GM23338 (cell line): ENCODE data around the gene PCGF6. TPM values are rescaled to one million over a fixed set of nuclear protein-coding genes. Genes with fewer than 3 reads are reported as not detected.

ENCODE experiments used
- ATAC-seq: fragments of 200-7000 bp; cut with Tn5 transposase; 3 replicates; pipeline ENCODE4 v1.9.1; 2020
- DNase-seq: peaks from one replicate; pipeline ENCODE4 v3.0.0-alpha.2; 2015; ENCODE audit warnings: low spot score
- H2AFZ ChIP-seq: fragments of 200-600 bp; sonication (generic); 2 replicates; pipeline ENCODE4 v1.8.0; 2016; ENCODE audit warnings: antibody characterized with exemption, mild to moderate bottlenecking, moderate library complexity
- H3F3A ChIP-seq: fragments of 200-600 bp; sonication (generic); replicated peaks from 2 replicates; pipeline ENCODE4 v1.8.0; 2017; ENCODE audit warnings: antibody characterized with exemption, mixed run types, low read depth
- H3K27ac ChIP-seq: fragments of 200-600 bp; sonication (generic); 2 replicates; pipeline ENCODE4 v1.6.1; 2016; ENCODE audit warnings: low read depth
- H3K27me3 ChIP-seq: fragments of 200-600 bp; sonication (generic); 2 replicates; pipeline ENCODE4 v1.8.0; 2016; ENCODE audit warnings: mild to moderate bottlenecking, mixed run types, moderate library complexity; ENCODE audit not compliant: insufficient read depth
- H3K36me3 ChIP-seq: fragments of 200-600 bp; sonication (generic); 2 replicates; pipeline ENCODE4 v1.8.0; 2016; ENCODE audit warnings: mild to moderate bottlenecking; ENCODE audit not compliant: insufficient read depth
- H3K4me1 ChIP-seq: fragments of 200-600 bp; sonication (generic); 2 replicates; pipeline ENCODE4 v1.8.0; 2016; ENCODE audit warnings: mild to moderate bottlenecking, moderate library complexity; ENCODE audit not compliant: insufficient read depth
- H3K4me2 ChIP-seq: fragments of 200-600 bp; sonication (generic); 2 replicates; pipeline ENCODE4 v1.7.1; 2017; ENCODE audit warnings: mixed run types
- H3K4me3 ChIP-seq: fragments of 200-600 bp; sonication (generic); 2 replicates; pipeline ENCODE4 v1.6.1; 2016; ENCODE audit warnings: mixed run types
- H3K79me2 ChIP-seq: fragments of 200-600 bp; sonication (generic); replicated peaks from 2 replicates; pipeline ENCODE4 v1.8.0; 2017; ENCODE audit warnings: mild to moderate bottlenecking; ENCODE audit not compliant: insufficient read depth
- H3K9me2 ChIP-seq: fragments of 200-600 bp; sonication (generic); 2 replicates; pipeline ENCODE4 v1.8.0; 2017; ENCODE audit not compliant: insufficient read depth
- H4K20me1 ChIP-seq: fragments of 200-600 bp; sonication (generic); replicated peaks from 2 replicates; pipeline ENCODE4 v1.8.0; 2017; ENCODE audit warnings: mild to moderate bottlenecking; ENCODE audit not compliant: insufficient read depth
- H3K27ac Mint-ChIP-seq: 2 replicates; pipeline ENCODE4 v1.8.0; 2020; ENCODE audit warnings: inconsistent platforms, mild to moderate bottlenecking, moderate library complexity, mixed read lengths
- H3K27me3 Mint-ChIP-seq: 3 replicates; pipeline ENCODE4 v1.8.0; 2022; ENCODE audit warnings: low read depth, mild to moderate bottlenecking, moderate library complexity, mixed read lengths, inconsistent platforms; ENCODE audit not compliant: insufficient read depth, poor library complexity
- H3K36me3 Mint-ChIP-seq: 3 replicates; pipeline ENCODE4 v1.8.0; 2021; ENCODE audit warnings: low read depth, mild to moderate bottlenecking, inconsistent platforms, moderate library complexity, mixed read lengths
- H3K4me1 Mint-ChIP-seq: 3 replicates; pipeline ENCODE4 v1.8.0; 2020; ENCODE audit warnings: mild to moderate bottlenecking, inconsistent platforms, mixed read lengths
- H3K4me3 Mint-ChIP-seq: 3 replicates; pipeline ENCODE4 v1.8.0; 2021; ENCODE audit warnings: moderate library complexity, mild to moderate bottlenecking, inconsistent platforms, mixed read lengths
- H3K9me3 Mint-ChIP-seq: 3 replicates; pipeline ENCODE4 v1.8.0; 2020; ENCODE audit warnings: moderate library complexity, mild to moderate bottlenecking, inconsistent platforms, mixed read lengths
- CREB1 ChIP-seq: fragments of 250-450 bp; sonication (Bioruptor Pico); IDR thresholded peaks from 2 replicates; pipeline ENCODE4 v1.5.0; 2020; ENCODE audit warnings: low read depth, mild to moderate bottlenecking, moderate library complexity
- EZH2 ChIP-seq: fragments of 200-600 bp; sonication (generic); IDR thresholded peaks from one replicate; pipeline ENCODE4 v1.8.0; 2017; ENCODE audit warnings: antibody characterized with exemption, mild to moderate bottlenecking, low read depth; ENCODE audit not compliant: unreplicated experiment
- JUNB ChIP-seq: IDR thresholded peaks from one replicate; pipeline ENCODE4 v1.6.1; 2016; ENCODE audit warnings: antibody characterized with exemption; ENCODE audit not compliant: unreplicated experiment
- NANOG ChIP-seq: IDR thresholded peaks from 2 replicates; pipeline ENCODE4 v1.6.1; 2016; ENCODE audit warnings: antibody characterized with exemption, borderline replicate concordance
- STAT1 ChIP-seq: IDR thresholded peaks from one replicate; pipeline ENCODE4 v1.6.1; 2016; ENCODE audit warnings: antibody characterized with exemption; ENCODE audit not compliant: unreplicated experiment
- ZNF114 ChIP-seq: fragments of 250-450 bp; sonication (Bioruptor Pico); IDR thresholded peaks from 2 replicates; pipeline ENCODE4 v1.5.0; 2020; ENCODE audit warnings: mild to moderate bottlenecking, moderate library complexity
- polyA plus RNA-seq: library from polyadenylated mRNA; unstranded; fragments of >200 nt; fragmentation: Nextera tagmentation; extraction: Ambion mirVana; gene quantifications from 2 replicates; pipeline ENCODE4 v1.2.1, GENCODE V29; 2016
- total RNA-seq: library from RNA; depleted of rRNA; stranded (reverse); fragments of >200 nt; shearing (Covaris generic); gene quantifications from 2 replicates; pipeline ENCODE4 v1.2.3, GENCODE V29; 2014
- TF ChIP-seq, protein P1 (sequence below): fragments of 250-450 bp; sonication (Bioruptor Pico); IDR thresholded peaks from 2 replicates; pipeline ENCODE4 v1.5.0; 2020; ENCODE audit warnings: mild to moderate bottlenecking, moderate library complexity
- TF ChIP-seq, protein P2 (sequence below), 2 experiments: fragments of 200-600 bp in 1 of 2; sonication (generic) in 1 of 2; conservative IDR thresholded peaks; 2 replicates each; pipeline versions ENCODE4 v1.5.1 to v1.6.1; 2016 to 2017; ENCODE audit warnings: antibody characterized with exemption in 2 of 2, low read depth in 2 of 2, mild to moderate bottlenecking in 2 of 2, moderate library complexity in 1 of 2
- TF ChIP-seq, protein P3 (sequence below): IDR thresholded peaks from one replicate; pipeline ENCODE4 v1.6.1; 2018; ENCODE audit warnings: antibody characterized with exemption; ENCODE audit not compliant: unreplicated experiment

Gene PCGF6
- total and polyA plus RNA-seq, 2 experiments from 2014 or later: 14.0 to 22.3 TPM

DNA sequence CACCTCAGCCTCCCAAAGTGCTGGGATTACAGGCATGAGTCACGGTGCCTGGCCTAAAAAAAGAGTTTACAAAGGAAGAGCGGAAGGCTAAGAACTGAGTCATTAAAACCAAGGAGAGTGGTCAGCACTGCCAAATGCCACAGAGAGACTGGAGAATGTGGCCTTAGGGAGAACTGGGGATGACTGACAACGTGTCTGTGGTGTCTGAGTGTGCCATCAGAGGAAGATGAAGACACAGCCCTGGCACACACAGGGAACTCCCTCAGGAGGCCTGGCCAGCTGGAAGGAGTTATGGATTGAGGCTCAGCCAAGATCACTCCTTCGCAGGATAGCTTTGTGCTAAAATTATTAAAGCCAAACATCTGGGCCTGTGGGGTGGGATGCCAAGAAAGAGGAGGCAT lies 77.9 kb downstream of the PCGF6 start:
- DNase-seq (no peak), ATAC-seq (no peak)
- Mint-ChIP-seq H3K9me3 (no peaks in the 10 kb centered on the region), H3K4me1 (peaks cover 4% of the 10 kb centered on the region; the same call in 2 of the 3 replicates), H3K4me3 (no peak overlapping the region), H3K36me3 (no peaks in the 10 kb centered on the region), H3K27ac (no peak overlapping the region), H3K27me3 (peaks cover 31% of the 10 kb centered on the region)
- H3K4me1 ChIP-seq: peaks cover 6% of the 10 kb centered on the region
- H3K4me3 ChIP-seq: no peak overlapping the region
- peaks cover 9% of the 10 kb centered on the region; the same call in 1 of the 2 replicates for H3F3A ChIP-seq
- peaks cover 1% of the 10 kb centered on the region; the same call in 1 of the 2 replicates for H4K20me1 ChIP-seq
- H3K79me2 ChIP-seq: no peaks in the 10 kb centered on the region
- no peak overlapping the region for H3K4me2 ChIP-seq
- H3K9me2 ChIP-seq: no peaks in the 10 kb centered on the region
- H3K27ac ChIP-seq: no peak overlapping the region
- TF ChIP-seq, protein P1, sequence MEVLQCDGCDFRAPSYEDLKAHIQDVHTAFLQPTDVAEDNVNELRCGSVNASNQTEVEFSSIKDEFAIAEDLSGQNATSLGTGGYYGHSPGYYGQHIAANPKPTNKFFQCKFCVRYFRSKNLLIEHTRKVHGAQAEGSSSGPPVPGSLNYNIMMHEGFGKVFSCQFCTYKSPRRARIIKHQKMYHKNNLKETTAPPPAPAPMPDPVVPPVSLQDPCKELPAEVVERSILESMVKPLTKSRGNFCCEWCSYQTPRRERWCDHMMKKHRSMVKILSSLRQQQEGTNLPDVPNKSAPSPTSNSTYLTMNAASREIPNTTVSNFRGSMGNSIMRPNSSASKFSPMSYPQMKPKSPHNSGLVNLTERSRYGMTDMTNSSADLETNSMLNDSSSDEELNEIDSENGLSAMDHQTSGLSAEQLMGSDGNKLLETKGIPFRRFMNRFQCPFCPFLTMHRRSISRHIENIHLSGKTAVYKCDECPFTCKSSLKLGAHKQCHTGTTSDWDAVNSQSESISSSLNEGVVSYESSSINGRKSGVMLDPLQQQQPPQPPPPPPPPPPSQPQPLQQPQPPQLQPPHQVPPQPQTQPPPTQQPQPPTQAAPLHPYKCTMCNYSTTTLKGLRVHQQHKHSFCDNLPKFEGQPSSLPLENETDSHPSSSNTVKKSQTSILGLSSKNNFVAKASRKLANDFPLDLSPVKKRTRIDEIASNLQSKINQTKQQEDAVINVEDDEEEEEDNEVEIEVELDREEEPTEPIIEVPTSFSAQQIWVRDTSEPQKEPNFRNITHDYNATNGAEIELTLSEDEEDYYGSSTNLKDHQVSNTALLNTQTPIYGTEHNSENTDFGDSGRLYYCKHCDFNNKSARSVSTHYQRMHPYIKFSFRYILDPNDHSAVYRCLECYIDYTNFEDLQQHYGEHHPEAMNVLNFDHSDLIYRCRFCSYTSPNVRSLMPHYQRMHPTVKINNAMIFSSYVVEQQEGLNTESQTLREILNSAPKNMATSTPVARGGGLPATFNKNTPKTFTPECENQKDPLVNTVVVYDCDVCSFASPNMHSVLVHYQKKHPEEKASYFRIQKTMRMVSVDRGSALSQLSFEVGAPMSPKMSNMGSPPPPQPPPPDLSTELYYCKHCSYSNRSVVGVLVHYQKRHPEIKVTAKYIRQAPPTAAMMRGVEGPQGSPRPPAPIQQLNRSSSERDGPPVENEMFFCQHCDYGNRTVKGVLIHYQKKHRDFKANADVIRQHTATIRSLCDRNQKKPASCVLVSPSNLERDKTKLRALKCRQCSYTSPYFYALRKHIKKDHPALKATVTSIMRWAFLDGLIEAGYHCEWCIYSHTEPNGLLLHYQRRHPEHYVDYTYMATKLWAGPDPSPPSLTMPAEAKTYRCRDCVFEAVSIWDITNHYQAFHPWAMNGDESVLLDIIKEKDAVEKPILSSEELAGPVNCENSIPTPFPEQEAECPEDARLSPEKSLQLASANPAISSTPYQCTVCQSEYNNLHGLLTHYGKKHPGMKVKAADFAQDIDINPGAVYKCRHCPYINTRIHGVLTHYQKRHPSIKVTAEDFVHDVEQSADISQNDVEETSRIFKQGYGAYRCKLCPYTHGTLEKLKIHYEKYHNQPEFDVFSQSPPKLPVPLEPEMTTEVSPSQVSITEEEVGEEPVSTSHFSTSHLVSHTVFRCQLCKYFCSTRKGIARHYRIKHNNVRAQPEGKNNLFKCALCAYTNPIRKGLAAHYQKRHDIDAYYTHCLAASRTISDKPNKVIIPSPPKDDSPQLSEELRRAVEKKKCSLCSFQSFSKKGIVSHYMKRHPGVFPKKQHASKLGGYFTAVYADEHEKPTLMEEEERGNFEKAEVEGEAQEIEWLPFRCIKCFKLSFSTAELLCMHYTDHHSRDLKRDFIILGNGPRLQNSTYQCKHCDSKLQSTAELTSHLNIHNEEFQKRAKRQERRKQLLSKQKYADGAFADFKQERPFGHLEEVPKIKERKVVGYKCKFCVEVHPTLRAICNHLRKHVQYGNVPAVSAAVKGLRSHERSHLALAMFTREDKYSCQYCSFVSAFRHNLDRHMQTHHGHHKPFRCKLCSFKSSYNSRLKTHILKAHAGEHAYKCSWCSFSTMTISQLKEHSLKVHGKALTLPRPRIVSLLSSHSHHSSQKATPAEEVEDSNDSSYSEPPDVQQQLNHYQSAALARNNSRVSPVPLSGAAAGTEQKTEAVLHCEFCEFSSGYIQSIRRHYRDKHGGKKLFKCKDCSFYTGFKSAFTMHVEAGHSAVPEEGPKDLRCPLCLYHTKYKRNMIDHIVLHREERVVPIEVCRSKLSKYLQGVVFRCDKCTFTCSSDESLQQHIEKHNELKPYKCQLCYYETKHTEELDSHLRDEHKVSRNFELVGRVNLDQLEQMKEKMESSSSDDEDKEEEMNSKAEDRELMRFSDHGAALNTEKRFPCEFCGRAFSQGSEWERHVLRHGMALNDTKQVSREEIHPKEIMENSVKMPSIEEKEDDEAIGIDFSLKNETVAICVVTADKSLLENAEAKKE (CRISPR knock-in tag): no peak
- TF ChIP-seq NANOG (no peak), JUNB (no peak)
- peaks cover 32% of the 10 kb centered on the region for H3K27me3 ChIP-seq
- H3K36me3 ChIP-seq: no peaks in the 10 kb centered on the region
- H2AFZ ChIP-seq: no peak overlapping the region

DNA sequence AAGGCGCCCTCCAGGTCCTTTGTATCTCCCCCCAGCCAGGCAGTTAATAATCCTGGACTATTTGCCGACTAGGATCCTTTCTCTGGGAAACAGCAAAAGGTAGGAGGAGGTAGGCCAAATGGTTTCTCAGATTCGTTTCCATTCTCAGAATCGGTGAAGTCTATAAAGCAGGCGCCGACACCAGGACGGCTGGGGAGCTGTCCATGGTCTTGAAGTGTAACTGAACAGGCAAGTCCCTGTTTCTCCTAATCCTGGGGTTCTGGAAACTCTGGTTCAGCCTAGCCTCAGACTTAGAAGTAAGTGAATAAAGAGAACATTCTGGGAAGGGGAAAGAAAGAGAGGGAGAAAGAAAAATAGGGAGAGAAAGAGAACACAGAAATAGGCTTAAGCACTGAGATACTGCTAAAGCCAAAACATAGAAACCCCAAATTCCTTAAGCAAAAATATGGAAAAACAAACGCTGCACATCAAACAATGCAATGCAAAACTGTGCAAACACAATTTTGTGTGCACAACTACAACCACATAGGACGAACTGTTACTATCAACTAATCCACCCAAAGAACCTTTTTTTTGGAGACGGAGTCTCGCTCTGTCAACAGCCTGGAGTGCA lies 85.1 kb downstream of the PCGF6 start:
- Histone ChIP-seq H3K36me3 (no peaks in the 10 kb centered on the region), H3K4me3 (no peak overlapping the region), H4K20me1 (no peaks in the 10 kb centered on the region), H3K4me1 (no peaks in the 10 kb centered on the region), H3K9me2 (no peaks in the 10 kb centered on the region), H3K4me2 (no peak overlapping the region), H3K79me2 (no peaks in the 10 kb centered on the region), H3K27me3 (no peaks in the 10 kb centered on the region), H3F3A (no peaks in the 10 kb centered on the region), H2AFZ (no peak overlapping the region), H3K27ac (no peak overlapping the region)
- H3K4me3 Mint-ChIP-seq: no peak overlapping the region
- TF ChIP-seq ZNF114 (no peak), JUNB (no peak), EZH2 (no peak), CREB1 (CRISPR knock-in tag) (no peak), STAT1 (no peak)
- TF ChIP-seq, protein P2, sequence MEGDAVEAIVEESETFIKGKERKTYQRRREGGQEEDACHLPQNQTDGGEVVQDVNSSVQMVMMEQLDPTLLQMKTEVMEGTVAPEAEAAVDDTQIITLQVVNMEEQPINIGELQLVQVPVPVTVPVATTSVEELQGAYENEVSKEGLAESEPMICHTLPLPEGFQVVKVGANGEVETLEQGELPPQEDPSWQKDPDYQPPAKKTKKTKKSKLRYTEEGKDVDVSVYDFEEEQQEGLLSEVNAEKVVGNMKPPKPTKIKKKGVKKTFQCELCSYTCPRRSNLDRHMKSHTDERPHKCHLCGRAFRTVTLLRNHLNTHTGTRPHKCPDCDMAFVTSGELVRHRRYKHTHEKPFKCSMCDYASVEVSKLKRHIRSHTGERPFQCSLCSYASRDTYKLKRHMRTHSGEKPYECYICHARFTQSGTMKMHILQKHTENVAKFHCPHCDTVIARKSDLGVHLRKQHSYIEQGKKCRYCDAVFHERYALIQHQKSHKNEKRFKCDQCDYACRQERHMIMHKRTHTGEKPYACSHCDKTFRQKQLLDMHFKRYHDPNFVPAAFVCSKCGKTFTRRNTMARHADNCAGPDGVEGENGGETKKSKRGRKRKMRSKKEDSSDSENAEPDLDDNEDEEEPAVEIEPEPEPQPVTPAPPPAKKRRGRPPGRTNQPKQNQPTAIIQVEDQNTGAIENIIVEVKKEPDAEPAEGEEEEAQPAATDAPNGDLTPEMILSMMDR (conservative IDR thresholded peaks at IDR 0.05; ENCODE audit: low read depth in 2 of 2): no peak
- TF ChIP-seq, protein P3, sequence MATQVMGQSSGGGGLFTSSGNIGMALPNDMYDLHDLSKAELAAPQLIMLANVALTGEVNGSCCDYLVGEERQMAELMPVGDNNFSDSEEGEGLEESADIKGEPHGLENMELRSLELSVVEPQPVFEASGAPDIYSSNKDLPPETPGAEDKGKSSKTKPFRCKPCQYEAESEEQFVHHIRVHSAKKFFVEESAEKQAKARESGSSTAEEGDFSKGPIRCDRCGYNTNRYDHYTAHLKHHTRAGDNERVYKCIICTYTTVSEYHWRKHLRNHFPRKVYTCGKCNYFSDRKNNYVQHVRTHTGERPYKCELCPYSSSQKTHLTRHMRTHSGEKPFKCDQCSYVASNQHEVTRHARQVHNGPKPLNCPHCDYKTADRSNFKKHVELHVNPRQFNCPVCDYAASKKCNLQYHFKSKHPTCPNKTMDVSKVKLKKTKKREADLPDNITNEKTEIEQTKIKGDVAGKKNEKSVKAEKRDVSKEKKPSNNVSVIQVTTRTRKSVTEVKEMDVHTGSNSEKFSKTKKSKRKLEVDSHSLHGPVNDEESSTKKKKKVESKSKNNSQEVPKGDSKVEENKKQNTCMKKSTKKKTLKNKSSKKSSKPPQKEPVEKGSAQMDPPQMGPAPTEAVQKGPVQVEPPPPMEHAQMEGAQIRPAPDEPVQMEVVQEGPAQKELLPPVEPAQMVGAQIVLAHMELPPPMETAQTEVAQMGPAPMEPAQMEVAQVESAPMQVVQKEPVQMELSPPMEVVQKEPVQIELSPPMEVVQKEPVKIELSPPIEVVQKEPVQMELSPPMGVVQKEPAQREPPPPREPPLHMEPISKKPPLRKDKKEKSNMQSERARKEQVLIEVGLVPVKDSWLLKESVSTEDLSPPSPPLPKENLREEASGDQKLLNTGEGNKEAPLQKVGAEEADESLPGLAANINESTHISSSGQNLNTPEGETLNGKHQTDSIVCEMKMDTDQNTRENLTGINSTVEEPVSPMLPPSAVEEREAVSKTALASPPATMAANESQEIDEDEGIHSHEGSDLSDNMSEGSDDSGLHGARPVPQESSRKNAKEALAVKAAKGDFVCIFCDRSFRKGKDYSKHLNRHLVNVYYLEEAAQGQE: peak; percentile 90
- peak; percentile 92 for ATAC-seq
- no peaks in the 10 kb centered on the region for H3K4me1 Mint-ChIP-seq
- H3K27me3 Mint-ChIP-seq: peaks cover under 1% of the 10 kb centered on the region
- 0 out of 3 replicates have a peak, but pooled peaks cover under 1% of the 10 kb centered on the region for H3K36me3 Mint-ChIP-seq
- H3K27ac Mint-ChIP-seq: no peak overlapping the region
- peak; percentile 93 for DNase-seq
- H3K9me3 Mint-ChIP-seq: peaks cover 7% of the 10 kb centered on the region
